ENCODE measurements around the gene CELSR1. TPM values are rescaled to one million over a fixed set of nuclear protein-coding genes. Genes with fewer than 3 reads are reported as not detected.

Gene CELSR1
- total and polyA plus RNA-seq, 2 of the 13 experiments (the other 11 are each of a cell fraction or from before 2014, with no cell fraction given) = 0.78 to 1.8 TPM

GRCh38 chr22:46456818-46457163, 80.6 kb downstream of the CELSR1 start (continued):
- TF ChIP-seq RBM39 (IDR thresholded peaks at IDR 0.05; ENCODE audit: low read depth, low read length, poor library complexity, severe bottlenecking) = no peak
- no peak for TF ChIP-seq SKI (IDR thresholded peaks at IDR 0.05; ENCODE audit: partially characterized antibody)
- TF ChIP-seq AKNA (CRISPR knock-in tag; IDR thresholded peaks at IDR 0.05; ENCODE audit: borderline replicate concordance) = no peak
- TF ChIP-seq SRSF4 (IDR thresholded peaks at IDR 0.05; ENCODE audit: low read depth, low read length, poor library complexity, severe bottlenecking) = no peak
- TF ChIP-seq SRSF9 (IDR thresholded peaks at IDR 0.05; ENCODE audit: borderline replicate concordance, insufficient read depth, low read depth, low read length, poor library complexity, severe bottlenecking) = no peak
- TF ChIP-seq FUBP1 (CRISPR knock-in tag; IDR thresholded peaks at IDR 0.05; ENCODE audit: borderline replicate concordance) = no peak
- TF ChIP-seq, protein P1, sequence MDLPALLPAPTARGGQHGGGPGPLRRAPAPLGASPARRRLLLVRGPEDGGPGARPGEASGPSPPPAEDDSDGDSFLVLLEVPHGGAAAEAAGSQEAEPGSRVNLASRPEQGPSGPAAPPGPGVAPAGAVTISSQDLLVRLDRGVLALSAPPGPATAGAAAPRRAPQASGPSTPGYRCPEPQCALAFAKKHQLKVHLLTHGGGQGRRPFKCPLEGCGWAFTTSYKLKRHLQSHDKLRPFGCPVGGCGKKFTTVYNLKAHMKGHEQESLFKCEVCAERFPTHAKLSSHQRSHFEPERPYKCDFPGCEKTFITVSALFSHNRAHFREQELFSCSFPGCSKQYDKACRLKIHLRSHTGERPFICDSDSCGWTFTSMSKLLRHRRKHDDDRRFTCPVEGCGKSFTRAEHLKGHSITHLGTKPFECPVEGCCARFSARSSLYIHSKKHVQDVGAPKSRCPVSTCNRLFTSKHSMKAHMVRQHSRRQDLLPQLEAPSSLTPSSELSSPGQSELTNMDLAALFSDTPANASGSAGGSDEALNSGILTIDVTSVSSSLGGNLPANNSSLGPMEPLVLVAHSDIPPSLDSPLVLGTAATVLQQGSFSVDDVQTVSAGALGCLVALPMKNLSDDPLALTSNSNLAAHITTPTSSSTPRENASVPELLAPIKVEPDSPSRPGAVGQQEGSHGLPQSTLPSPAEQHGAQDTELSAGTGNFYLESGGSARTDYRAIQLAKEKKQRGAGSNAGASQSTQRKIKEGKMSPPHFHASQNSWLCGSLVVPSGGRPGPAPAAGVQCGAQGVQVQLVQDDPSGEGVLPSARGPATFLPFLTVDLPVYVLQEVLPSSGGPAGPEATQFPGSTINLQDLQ (CRISPR knock-in tag; IDR thresholded peaks at IDR 0.05) = no peak
- TF ChIP-seq ZNF816 (CRISPR knock-in tag; IDR thresholded peaks at IDR 0.05; ENCODE audit: borderline replicate concordance) = no peak
- TF ChIP-seq, protein P2, sequence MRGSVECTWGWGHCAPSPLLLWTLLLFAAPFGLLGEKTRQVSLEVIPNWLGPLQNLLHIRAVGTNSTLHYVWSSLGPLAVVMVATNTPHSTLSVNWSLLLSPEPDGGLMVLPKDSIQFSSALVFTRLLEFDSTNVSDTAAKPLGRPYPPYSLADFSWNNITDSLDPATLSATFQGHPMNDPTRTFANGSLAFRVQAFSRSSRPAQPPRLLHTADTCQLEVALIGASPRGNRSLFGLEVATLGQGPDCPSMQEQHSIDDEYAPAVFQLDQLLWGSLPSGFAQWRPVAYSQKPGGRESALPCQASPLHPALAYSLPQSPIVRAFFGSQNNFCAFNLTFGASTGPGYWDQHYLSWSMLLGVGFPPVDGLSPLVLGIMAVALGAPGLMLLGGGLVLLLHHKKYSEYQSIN (CRISPR knock-in tag; IDR thresholded peaks at IDR 0.05; ENCODE audit: borderline replicate concordance) = no peak
- no peak for TF ChIP-seq MED13 (CRISPR knock-in tag; IDR thresholded peaks at IDR 0.05)
- peak; percentile 98 for TF ChIP-seq SOX13 (IDR thresholded peaks at IDR 0.05)
- TF ChIP-seq SOX13 (CRISPR knock-in tag; conservative IDR thresholded peaks at IDR 0.05 in 1 of 2, IDR thresholded peaks at IDR 0.05 in 1 of 2) = peak in 1 of 2 experiments; percentile 98; a peak in 2 of 4 replicates
- TF ChIP-seq PLRG1 (conservative IDR thresholded peaks at IDR 0.05) = no peak
- TF ChIP-seq RARA (CRISPR knock-in tag; IDR thresholded peaks at IDR 0.05) = peak; percentile 77
- TF ChIP-seq ZNF530 (CRISPR knock-in tag; IDR thresholded peaks at IDR 0.05; ENCODE audit: low read depth) = no peak
- TF ChIP-seq NR2C2 (CRISPR knock-in tag; IDR thresholded peaks at IDR 0.05; ENCODE audit: borderline replicate concordance) = peak; percentile 33; the same call in 1 of the 2 replicates
- no peak for TF ChIP-seq NRL (CRISPR knock-in tag; IDR thresholded peaks at IDR 0.05; ENCODE audit: borderline replicate concordance)
- no peak for TF ChIP-seq SP5 (CRISPR knock-in tag; IDR thresholded peaks at IDR 0.05; ENCODE audit: borderline replicate concordance, low read depth)
- no peak for TF ChIP-seq ZNF30 (CRISPR knock-in tag; IDR thresholded peaks at IDR 0.05)
